Esophagus muscularis mucosa (tissue), 3 donors: Measurements from ENCODE around the gene TMCO2.

Experiments
- POLR2A ChIP-seq: fragments of 450-650 bp; IDR thresholded peaks from one replicate; pipeline ENCODE4 v1.6.1; 2017; ENCODE audit warnings: antibody characterized with exemption, moderate library complexity, mild to moderate bottlenecking, low read depth
- TF ChIP-seq, protein P1 (sequence below), 3 experiments: fragments of 200-600 bp in 2 of 3; fragments of 450-650 bp in 1 of 3; sonication (generic) in 2 of 3; IDR thresholded peaks; one replicate each; pipeline ENCODE4 v1.5.1; 2017 to 2019; ENCODE audit warnings: antibody characterized with exemption in 3 of 3, mild to moderate bottlenecking in 2 of 3, moderate library complexity in 1 of 3

DNA sequence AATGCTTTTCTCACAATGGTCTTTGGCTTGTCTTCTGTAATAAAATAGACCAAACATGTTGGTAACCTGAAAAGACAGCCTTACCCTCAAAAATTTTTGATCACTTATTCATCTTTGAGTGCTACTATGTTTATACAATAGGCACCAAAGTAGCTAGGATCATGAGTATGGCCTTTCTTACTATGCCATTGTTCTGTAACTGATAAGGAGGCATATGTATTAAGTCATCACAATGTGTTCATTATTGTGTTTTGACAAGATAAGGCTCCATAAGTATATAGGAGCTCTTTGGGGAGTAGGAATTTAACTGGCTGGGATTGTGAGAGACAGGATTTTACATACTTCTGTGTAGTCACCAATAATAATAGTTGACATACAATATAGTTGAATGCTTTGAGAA lies 675 bp downstream of the TMCO2 start:
- TF ChIP-seq, protein P1, sequence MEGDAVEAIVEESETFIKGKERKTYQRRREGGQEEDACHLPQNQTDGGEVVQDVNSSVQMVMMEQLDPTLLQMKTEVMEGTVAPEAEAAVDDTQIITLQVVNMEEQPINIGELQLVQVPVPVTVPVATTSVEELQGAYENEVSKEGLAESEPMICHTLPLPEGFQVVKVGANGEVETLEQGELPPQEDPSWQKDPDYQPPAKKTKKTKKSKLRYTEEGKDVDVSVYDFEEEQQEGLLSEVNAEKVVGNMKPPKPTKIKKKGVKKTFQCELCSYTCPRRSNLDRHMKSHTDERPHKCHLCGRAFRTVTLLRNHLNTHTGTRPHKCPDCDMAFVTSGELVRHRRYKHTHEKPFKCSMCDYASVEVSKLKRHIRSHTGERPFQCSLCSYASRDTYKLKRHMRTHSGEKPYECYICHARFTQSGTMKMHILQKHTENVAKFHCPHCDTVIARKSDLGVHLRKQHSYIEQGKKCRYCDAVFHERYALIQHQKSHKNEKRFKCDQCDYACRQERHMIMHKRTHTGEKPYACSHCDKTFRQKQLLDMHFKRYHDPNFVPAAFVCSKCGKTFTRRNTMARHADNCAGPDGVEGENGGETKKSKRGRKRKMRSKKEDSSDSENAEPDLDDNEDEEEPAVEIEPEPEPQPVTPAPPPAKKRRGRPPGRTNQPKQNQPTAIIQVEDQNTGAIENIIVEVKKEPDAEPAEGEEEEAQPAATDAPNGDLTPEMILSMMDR (IDR thresholded peaks at IDR 0.05) = no peak
- no peak for TF ChIP-seq POLR2A
